IPS-15b (cell line): Measurements from ENCODE around the gene CAPN5.

ENCODE experiments used
- H3K27me3 ChIP-seq: one replicate; pipeline ENCODE4 v1.6.1; 2013; ENCODE audit warnings: low read length; ENCODE audit not compliant: control insufficient read depth, insufficient read depth
- H3K36me3 ChIP-seq: one replicate; pipeline ENCODE4 v1.6.1; 2013; ENCODE audit warnings: low read length; ENCODE audit not compliant: control insufficient read depth, insufficient read depth
- H3K4me1 ChIP-seq: one replicate; pipeline ENCODE4 v1.6.1; 2013; ENCODE audit warnings: mild to moderate bottlenecking, low read length; ENCODE audit not compliant: control insufficient read depth, insufficient read depth
- H3K4me3 ChIP-seq: one replicate; pipeline ENCODE4 v1.5.1; 2013; ENCODE audit warnings: low read depth, low read length
- H3K9ac ChIP-seq: one replicate; pipeline ENCODE4 v1.6.1; 2013; ENCODE audit warnings: low read depth, mild to moderate bottlenecking, low read length
- H3K9me3 ChIP-seq: one replicate; pipeline ENCODE4 v1.6.1; 2013; ENCODE audit warnings: mild to moderate bottlenecking, low read length; ENCODE audit not compliant: control insufficient read depth, insufficient read depth

The CAPN5 gene

DNA sequence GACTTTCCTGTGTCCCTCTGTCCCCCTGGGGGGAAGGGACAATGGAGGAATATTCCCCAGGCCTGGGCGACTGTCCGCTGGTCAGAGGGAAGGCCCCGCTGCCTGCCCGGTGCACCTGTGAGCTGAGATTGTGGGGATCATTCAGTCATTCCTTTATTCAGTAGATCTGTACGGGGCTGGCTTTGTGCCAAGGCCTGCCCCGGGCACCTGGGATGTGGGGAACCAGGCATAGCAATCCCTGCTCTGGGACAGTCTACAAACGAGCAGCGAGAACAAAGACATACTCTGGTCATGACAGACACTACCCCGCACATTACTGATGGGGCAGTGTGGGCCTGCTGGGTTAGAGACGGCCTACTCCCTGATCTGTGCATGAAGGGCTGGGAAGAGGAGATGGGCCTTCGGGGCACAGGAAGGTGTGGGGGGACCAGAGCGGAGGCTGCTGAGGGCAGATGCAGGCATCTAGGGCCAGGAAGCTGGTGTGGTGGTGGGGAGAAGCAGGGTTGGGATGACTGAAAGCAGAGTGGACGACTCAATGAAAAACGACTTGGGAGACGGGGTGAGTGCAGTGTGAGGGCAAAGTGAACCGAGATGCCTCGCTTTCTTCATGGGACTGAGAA lies 59.5 kb downstream of the CAPN5 start:
- Histone ChIP-seq H3K9me3 (no peaks in the 10 kb centered on the region), H3K36me3 (peaks cover under 1% of the 10 kb centered on the region), H3K27me3 (no peaks in the 10 kb centered on the region), H3K4me1 (peaks cover 3% of the 10 kb centered on the region), H3K4me3 (peak overlapping the region; percentile 53), H3K9ac (no peak overlapping the region)

DNA sequence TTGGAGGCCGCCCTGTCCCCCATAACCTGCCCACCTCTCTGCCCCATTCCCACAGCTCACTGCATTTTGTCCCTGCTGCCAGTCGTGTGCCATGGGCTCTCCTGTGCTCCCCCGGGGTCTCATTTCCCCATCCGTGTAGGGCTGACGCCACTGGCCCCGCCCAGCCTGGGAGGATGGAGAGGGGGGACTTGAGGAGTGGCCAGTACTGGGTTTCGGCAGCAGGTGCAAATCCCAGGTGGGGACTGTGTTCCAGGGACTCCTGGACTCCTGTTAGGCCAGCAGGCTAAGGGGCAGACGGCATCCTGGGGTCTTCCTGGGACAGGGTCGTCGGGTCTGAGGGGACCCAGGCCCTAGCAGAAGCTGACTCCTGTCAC lies 60.1 kb downstream of the CAPN5 start:
- Histone ChIP-seq H3K9me3 (no peaks in the 10 kb centered on the region), H3K36me3 (no peaks in the 10 kb centered on the region), H3K9ac (peak overlapping the region; percentile 24), H3K27me3 (no peaks in the 10 kb centered on the region), H3K4me1 (peaks cover 3% of the 10 kb centered on the region), H3K4me3 (peak overlapping the region; percentile 53)

DNA sequence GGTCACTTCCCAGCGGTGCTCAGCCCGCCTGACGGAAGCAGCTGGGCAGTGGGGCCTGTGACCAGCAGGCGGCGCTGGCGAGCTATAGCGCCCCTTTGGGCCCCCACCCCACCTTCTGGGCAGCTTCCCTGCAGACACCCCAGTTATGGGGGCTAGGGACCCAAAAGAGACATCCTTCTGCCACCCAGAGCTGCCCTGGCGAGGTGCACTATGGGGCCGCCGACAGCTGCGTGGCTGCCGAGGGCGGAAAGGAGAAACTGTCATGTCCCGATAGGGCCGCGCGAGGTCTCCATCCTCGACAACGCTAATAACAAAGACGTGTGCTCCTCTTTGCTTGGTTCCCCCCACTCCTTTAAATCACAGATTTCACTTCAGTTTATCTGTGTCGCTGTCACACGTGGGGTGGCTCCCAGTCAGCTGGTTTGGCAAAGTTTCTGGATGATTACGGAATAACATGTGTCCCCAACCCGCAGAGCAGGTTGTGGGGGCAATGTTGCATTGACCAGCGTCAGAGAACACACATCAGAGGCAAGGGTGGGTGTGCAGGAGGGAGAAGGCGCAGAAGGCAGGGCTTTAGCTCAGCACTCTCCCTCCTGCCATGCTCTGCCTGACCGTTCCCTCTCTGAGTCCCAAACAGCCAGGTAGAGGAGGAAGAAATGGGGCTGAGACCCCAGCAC lies 60.6 kb downstream of the CAPN5 start:
- Histone ChIP-seq H3K9me3 (no peaks in the 10 kb centered on the region), H3K27me3 (no peaks in the 10 kb centered on the region), H3K36me3 (no peaks in the 10 kb centered on the region), H3K4me3 (peak overlapping the region; percentile 53), H3K4me1 (peaks cover 3% of the 10 kb centered on the region), H3K9ac (peak overlapping the region; percentile 47)

DNA sequence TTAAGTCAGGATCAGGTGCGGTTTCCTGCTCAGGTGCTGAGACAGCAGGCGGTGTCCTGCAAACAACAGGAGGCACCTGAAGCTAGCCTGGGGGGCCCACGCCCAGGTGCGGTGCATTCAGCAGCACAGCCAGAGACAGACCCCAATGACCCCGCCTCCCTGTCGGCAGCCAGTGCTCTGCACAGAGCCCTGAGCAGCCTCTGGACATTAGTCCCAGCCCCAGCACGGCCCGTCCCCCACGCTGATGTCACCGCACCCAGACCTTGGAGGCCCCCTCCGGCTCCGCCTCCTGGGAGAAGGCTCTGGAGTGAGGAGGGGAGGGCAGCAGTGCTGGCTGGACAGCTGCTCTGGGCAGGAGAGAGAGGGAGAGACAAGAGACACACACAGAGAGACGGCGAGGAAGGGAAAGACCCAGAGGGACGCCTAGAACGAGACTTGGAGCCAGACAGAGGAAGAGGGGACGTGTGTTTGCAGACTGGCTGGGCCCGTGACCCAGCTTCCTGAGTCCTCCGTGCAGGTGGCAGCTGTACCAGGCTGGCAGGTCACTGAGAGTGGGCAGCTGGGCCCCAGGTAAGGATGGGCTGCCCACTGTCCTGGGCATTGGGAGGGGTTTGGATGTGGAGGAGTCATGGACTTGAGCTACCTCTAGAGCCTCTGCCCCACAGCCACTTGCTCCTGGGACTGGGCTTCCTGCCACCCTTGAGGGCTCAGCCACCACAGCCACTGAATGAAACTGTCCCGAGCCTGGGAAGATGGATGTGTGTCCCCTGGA lies 61.3 kb downstream of the CAPN5 start, which contains the start of gene MYO7A:
Gene MYO7A (plus strand): TSS at position 327 of the 772 bp plus-strand sequence. CDS start 2,389 bp downstream, outside the sequence.
- Histone ChIP-seq H3K27me3 (no peaks in the 10 kb centered on the region), H3K9ac (peak within 1 kb of the TSS; percentile 47), H3K4me1 (peaks cover 3% of the 10 kb centered on the region), H3K4me3 (peak within 1 kb of the TSS; percentile 53), H3K9me3 (no peaks in the 10 kb centered on the region), H3K36me3 (no peaks in the 10 kb centered on the region)

DNA sequence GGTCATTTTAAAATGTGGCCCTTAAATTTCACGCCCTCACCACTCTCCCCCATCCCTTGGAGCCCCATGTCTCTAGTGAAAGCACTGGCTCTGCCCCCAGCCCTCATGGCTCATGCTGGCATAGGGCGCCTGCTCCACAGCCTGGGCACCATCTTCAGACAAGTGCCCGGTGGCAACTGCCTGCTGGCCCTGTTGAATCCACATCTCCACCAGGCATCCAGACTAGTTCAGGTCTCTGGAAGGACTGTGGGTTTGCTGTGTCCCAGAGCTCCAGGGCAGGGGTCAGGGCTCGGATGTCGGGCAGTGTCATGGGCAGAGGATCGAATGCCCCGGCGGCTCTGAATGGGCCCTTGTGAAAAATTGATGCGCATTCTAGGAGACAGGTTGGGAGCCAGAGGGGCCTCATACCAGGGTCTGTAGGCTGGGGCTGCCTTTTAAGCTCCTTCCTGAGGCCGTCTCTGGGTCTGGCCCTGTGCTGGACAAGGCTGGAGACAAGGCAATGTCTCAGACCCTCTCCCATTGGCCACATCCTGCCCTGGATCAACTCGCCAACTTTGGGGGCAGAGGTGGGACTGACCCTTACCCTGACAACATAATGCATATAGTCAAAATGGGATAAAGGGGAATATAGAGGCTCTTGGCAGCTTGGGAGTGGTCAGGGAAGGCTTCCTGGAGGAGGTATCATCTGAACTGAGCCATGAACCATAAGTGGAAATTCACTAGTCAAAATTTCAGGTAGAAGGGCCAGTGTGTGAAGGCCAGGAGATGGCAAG lies 62.5 kb downstream of the CAPN5 start:
- Histone ChIP-seq H3K9ac (no peak overlapping the region), H3K4me1 (peaks cover 3% of the 10 kb centered on the region), H3K27me3 (no peaks in the 10 kb centered on the region), H3K4me3 (no peak overlapping the region), H3K9me3 (no peaks in the 10 kb centered on the region), H3K36me3 (no peaks in the 10 kb centered on the region)

DNA sequence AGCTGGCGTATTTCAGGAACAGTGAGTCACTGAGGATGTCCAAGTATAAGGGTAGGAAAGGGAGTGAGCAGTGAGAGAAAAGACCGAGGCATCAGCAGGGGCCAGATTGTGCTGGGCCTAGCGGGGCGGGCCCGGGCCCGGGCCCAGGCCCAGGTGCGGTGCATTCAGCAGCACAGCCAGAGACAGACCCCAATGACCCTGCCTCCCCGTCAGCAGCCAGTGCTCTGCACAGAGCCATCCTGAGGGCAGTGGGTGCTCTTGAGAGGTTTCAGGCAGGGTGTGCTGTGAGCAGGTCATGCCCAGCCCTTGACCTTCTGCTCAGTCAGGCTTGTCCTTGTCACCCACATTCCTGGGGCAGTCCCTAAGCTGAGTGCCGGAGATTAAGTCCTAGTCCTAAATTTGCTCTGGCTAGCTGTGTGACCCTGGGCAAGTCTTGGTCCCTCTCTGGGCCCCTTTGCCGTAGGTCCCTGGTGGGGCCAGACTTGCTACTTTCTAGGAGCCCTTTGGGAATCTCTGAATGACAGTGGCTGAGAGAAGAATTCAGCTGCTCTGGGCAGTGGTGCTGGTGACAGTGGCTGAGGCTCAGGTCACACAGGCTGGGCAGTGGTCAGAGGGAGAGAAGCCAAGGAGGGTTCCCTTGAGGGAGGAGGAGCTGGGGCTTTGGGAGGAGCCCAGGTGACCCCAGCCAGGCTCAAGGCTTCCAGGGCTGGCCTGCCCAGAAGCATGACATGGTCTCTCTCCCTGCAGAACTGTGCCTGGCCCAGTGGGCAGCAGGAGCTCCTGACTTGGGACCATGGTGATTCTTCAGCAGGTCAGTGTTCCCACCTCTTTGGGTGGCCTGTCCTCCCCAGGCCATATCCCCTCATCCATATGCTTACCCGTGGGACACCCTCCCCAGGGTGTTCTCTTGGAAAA lies 63.3 kb downstream of the CAPN5 start:
- no peaks in the 10 kb centered on the region for H3K36me3 ChIP-seq
- no peak overlapping the region for H3K4me3 ChIP-seq
- no peaks in the 10 kb centered on the region for H3K27me3 ChIP-seq
- no peaks in the 10 kb centered on the region for H3K9me3 ChIP-seq
- no peak overlapping the region for H3K9ac ChIP-seq
- H3K4me1 ChIP-seq = peaks cover 3% of the 10 kb centered on the region

DNA sequence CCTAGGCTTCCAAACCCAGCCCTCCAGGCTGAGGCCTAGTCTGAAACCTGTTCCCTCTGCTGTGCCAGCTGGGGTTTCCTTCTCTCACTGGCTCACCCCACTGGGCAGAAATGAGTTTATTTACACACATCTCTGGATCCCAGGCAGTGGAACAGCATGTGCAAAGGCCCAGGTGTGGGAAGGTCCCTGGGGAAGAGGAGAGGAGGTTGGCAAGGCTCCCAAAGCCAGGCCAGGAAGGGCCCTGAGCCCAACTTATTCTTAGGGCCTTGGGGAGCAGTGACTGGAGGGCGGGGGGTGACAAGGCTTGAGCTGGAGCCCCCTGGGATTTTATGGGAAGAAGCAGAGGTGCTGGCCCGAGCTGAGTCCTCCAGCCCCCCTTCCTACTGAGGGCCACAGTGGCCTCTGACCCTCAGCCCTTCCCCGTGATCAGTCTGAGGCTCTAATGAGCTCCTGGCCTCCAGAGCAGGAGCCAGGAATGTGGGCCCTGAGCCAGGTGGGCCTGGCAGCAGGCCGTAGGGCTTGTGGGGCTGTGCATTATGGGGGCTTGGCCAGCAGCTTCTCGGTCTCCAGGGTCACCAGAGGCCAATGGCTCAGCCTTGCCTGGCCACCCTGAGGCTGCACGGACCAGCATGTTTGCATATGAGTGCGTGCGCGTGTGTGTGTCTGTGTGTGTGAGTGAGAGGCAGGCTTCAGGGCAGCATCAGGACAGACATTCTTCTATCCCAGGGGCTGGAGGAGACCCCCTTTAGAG lies 64.2 kb downstream of the CAPN5 start:
- Histone ChIP-seq H3K4me3 (no peak overlapping the region), H3K27me3 (no peaks in the 10 kb centered on the region), H3K4me1 (peaks cover 3% of the 10 kb centered on the region), H3K9ac (no peak overlapping the region), H3K9me3 (no peaks in the 10 kb centered on the region), H3K36me3 (no peaks in the 10 kb centered on the region)

DNA sequence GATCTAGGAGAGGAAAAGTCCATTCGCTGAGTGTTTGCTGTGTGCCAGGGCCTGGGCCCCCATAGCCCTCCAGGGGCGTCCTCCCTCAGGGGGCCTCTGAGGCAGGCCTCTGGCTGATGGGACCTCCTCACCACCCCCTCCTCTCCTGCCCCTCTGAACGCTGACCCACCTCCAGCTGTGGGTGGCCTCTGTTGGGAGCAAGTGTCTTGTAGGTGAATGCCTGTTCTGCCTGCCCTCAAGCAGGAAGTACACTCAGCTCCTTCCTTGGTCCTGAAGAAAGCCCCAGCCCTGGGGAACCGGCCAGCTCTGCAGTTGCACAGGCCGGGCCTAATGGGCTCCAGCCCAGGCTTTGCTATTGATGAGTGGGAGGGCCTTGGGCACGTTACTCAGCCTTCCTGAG lies 64.8 kb downstream of the CAPN5 start:
- H3K9ac ChIP-seq = no peak overlapping the region
- no peaks in the 10 kb centered on the region for H3K36me3 ChIP-seq

DNA sequence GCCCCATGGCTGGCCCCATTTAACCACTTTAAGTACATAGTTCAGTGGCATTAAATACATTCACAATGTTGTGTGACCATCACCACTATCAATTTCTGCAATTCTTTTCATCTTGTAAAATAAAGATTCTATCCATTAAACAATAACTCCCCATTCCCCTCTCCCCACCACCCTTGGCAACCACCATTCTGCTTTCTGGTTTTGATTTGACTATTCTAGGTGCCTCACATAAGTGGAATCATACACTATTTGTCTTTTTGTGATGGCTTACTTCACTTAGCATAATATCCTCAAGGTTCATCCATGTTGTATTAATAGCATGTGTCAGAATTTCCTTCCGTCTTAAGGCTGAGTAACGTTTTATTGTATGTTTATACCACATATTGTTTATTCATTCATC lies 68.3 kb downstream of the CAPN5 start:
- no peak overlapping the region for H3K9ac ChIP-seq
- peaks cover 3% of the 10 kb centered on the region for H3K4me1 ChIP-seq
- H3K27me3 ChIP-seq = no peaks in the 10 kb centered on the region
- no peaks in the 10 kb centered on the region for H3K36me3 ChIP-seq
- no peak overlapping the region for H3K4me3 ChIP-seq
- no peaks in the 10 kb centered on the region for H3K9me3 ChIP-seq

More for the DNA sequence above, 64.8 kb downstream of the CAPN5 start:
- Histone ChIP-seq H3K27me3 (no peaks in the 10 kb centered on the region), H3K4me3 (no peak overlapping the region), H3K4me1 (peaks cover 3% of the 10 kb centered on the region), H3K9me3 (no peaks in the 10 kb centered on the region)

DNA sequence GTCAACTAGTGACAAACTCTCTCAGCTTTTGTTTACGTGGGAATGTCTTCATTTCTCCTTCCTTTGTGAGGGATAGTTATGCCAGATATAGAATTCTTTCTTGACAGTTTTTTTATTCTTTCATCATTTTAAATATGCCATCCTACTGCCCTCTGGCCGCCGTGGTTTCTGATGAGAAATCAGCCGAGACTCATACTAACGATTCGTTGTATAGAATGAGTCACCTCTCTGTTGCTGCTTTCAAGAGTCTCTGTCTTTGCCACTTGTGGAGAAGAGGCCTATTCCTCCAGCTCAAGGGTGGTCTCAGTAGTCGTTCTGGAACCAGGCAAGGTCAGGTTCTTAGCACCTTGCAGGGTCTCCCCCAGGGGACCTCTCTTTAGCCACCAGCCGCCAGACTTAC lies 69.3 kb downstream of the CAPN5 start:
- no peaks in the 10 kb centered on the region for H3K9me3 ChIP-seq

More for the DNA sequence above, 69.3 kb downstream of the CAPN5 start:
- H3K27me3 ChIP-seq = no peaks in the 10 kb centered on the region
- H3K4me1 ChIP-seq = peaks cover 5% of the 10 kb centered on the region
- no peak overlapping the region for H3K9ac ChIP-seq
- no peaks in the 10 kb centered on the region for H3K36me3 ChIP-seq
- H3K4me3 ChIP-seq = no peak overlapping the region
